NCI-H526 treated with DMSO at 0.1 percent for 48 hours (cell line): ENCODE measurements around the gene RNF151.

ENCODE experiments used
- DNase-seq: peaks from one replicate; lab custom pipeline; 2025; lab: John Stamatoyannopoulos, UW

The RNF151 gene

GRCh38 chr16:1992704-1993317 lies 26.2 kb downstream of the RNF151 start:
- no peak for DNase-seq

- DNase-seq: no peak
These were observed 27.1 kb downstream of the RNF151 start for GRCh38 chr16:1993731-1994131.

GRCh38 chr16:1997494-1998359 lies 31.1 kb downstream of the RNF151 start:
- DNase-seq: no peak

- no peak for DNase-seq
These were observed 31.7 kb downstream of the RNF151 start for GRCh38 chr16:1998360-1998835.

- DNase-seq: no peak
These were observed 32.5 kb downstream of the RNF151 start for GRCh38 chr16:1998852-1999801.

GRCh38 chr16:1999866-2000514 lies 33.3 kb downstream of the RNF151 start:
- no peak for DNase-seq

- DNase-seq: no peak
These were observed 34.4 kb downstream of the RNF151 start for GRCh38 chr16:2001035-2001434.

- DNase-seq: no peak
These were observed 35.0 kb downstream of the RNF151 start for GRCh38 chr16:2001456-2002355.

- DNase-seq: no peak
These were observed 36.0 kb downstream of the RNF151 start for GRCh38 chr16:2002406-2003230.

- DNase-seq: no peak
These were observed 36.7 kb downstream of the RNF151 start for GRCh38 chr16:2003231-2003826.

GRCh38 chr16:2003827-2004641 lies 37.4 kb downstream of the RNF151 start:
- DNase-seq: peak; percentile 59

GRCh38 chr16:2004795-2005517 lies 38.3 kb downstream of the RNF151 start:
- DNase-seq: no peak

GRCh38 chr16:2005646-2006045 lies 39.0 kb downstream of the RNF151 start:
- DNase-seq: no peak

- DNase-seq: no peak
These were observed 39.7 kb downstream of the RNF151 start for GRCh38 chr16:2006317-2006716.

GRCh38 chr16:2007081-2007836 lies 40.6 kb downstream of the RNF151 start:
- no peak for DNase-seq

GRCh38 chr16:2008009-2008526 lies 41.4 kb downstream of the RNF151 start:
- DNase-seq: no peak
